GM12874 (cell line): ENCODE results near the gene PCK2.

ENCODE experiments used
- TF ChIP-seq, protein P1 (sequence below): IDR thresholded peaks from 2 replicates; pipeline ENCODE4 v1.5.1; 2011; ENCODE audit warnings: low read depth, mild to moderate bottlenecking, control low read depth, low read length, moderate library complexity; ENCODE audit not compliant: insufficient read depth

The PCK2 gene

GRCh38 chr14:24137529-24138395 lies 43.7 kb downstream of the PCK2 start:
- TF ChIP-seq, protein P1, sequence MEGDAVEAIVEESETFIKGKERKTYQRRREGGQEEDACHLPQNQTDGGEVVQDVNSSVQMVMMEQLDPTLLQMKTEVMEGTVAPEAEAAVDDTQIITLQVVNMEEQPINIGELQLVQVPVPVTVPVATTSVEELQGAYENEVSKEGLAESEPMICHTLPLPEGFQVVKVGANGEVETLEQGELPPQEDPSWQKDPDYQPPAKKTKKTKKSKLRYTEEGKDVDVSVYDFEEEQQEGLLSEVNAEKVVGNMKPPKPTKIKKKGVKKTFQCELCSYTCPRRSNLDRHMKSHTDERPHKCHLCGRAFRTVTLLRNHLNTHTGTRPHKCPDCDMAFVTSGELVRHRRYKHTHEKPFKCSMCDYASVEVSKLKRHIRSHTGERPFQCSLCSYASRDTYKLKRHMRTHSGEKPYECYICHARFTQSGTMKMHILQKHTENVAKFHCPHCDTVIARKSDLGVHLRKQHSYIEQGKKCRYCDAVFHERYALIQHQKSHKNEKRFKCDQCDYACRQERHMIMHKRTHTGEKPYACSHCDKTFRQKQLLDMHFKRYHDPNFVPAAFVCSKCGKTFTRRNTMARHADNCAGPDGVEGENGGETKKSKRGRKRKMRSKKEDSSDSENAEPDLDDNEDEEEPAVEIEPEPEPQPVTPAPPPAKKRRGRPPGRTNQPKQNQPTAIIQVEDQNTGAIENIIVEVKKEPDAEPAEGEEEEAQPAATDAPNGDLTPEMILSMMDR: no peak

GRCh38 chr14:24138396-24139271 lies 44.5 kb downstream of the PCK2 start:
- TF ChIP-seq, protein P1: no peak

DNA sequence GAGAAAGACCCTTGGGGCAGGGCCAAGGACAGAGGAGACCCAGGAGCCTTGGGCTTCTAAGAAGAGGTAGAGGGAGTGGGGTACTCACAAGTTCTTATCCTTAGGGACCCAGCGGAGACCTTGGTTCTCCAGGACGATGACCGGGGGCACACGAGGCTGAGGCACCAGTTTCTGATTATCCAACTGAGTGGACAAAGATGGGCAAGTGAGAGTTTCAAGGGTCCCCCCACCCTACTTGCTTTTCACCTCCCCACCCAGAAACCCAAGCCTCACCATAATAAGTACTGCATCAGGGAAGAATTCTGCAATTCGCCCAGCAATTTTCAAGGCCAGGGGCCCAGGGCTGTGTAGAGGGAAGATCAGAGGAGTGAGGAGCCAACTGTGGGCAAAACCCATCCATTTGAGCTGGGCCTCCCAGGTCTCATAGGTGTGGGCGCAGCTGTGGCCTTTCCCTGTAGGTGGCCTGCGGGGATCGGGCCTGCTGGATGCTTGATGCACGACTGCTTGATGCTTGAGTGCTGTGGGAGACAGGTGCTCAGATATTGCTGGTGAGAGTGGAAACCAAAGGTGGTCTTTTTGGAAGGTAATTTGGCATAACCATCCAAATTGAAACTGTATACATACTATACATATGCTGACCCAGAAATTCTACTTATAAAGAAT lies 45.3 kb downstream of the PCK2 start:
- TF ChIP-seq, protein P1: no peak

- TF ChIP-seq, protein P1: peak; percentile 33; the same call in 1 of the 2 replicates
Measured at GRCh38 chr14:24141097-24141880, 47.2 kb downstream of the PCK2 start, which contains the start of gene EMC9. Gene EMC9, minus strand, starts transcription at chr14:24141591. Its CDS starts 287 bp downstream, at chr14:24141304.

GRCh38 chr14:24143511-24143910 lies 49.4 kb downstream of the PCK2 start:
- TF ChIP-seq, protein P1: no peak

- TF ChIP-seq, protein P1: no peak
Measured at GRCh38 chr14:24144451-24144850, 50.3 kb downstream of the PCK2 start.
